Measurements from ENCODE around the gene HPSE.

HPSE gene

DNA sequence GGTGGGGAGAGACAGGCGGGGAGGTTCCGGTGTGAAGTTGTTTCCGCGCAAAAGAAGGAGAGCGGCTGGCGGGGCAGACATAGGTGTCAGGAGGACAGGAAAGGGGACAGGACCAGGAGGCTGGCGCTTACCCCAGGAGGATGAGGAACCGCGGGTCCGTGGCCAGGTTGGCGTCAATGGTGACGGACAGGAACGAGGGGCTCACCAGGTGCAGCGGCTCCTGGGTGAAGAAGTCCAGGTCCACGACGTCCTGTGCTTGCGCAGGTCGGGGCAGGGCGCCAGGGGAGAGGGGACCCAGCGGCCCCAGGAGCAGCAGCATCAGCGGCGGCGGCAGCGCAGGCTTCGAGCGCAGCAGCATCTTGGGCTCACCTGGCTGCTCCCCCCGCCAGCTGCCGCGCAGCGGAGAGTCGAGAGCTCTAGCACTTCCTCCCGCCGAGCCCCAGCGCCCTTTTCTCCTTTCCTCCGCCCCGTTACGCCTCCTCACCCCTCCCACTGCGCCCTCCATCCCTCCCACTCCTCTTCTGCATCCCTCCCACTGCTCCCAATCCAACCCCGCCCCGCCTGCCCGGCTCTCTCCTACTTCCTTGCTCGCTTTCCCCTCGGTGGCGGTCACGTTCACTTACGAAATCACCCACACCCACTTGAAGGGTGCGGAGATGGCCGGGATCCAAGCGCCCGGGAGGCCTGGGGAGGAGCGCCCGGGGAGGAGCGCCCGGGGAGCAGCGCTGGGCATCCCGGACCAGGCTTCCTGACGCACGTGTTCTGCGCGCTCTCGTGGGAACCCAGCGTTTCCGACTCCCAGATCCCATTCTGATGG is at the start of gene HPSE:
HPSE (minus strand) TSS at position 424 of the 817 bp plus-strand sequence; CDS start at position 358, 66 bp downstream.
- DNase-seq, result peak; percentile 68

DNA sequence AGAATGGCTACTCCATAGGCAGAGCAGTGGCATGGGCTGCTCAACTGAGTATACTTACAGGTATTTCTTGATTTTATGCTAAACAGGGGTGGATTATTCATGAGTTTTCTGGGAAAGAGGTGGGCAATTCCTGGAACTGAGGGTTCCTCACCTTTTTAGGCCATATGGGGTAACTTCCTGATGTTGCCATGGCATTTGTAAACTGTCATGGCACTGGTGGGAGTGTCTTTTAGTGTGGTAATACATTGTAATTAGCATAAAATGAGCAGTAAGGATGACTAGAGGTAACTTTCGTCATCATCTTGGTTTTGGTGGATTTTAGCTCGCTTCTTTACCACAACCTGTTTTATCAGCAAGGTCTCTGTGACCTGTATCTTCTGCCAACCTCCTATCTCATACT is 48.2 kb upstream of the HPSE start:
- no peak for DNase-seq

DNA sequence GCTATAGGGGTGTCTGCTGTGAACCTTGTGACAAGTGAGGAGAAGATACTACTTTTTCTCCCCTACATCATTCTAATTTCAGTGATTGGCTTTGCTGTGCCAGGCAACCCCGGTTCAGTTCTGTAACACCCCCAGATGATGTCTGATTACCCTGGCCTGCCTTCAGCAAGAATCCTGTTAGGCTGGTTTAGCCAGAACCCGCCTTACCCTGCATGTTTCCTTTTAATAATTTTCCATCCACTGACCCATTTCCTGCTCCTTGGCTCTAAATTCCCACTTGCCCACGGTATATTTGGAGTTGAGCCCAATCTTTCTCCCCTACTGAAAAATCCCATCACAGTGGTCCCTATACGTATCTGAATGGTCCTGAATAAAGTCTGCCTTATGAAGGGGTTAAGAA is 46.5 kb upstream of the HPSE start:
- no peak for DNase-seq

DNA sequence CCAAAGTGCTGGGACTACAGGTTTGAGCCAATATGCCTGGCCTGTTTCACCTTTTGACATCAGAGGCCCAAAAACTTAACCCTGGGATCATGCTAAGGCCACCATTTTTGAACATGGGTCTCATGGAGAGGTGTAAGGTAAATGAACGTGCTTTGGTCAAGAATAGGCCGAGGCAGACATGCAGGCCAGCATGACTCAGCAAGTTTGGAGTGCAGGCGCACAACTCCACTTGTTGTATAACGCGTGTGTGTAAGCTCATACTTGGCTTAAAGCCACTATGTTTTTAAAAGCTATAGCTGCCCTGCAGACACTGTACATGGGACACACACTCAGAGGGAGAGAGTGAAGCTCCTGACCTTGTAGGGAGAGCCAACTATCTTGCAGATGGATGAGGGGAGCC is 43.8 kb upstream of the HPSE start:
- DNase-seq, result no peak

DNA sequence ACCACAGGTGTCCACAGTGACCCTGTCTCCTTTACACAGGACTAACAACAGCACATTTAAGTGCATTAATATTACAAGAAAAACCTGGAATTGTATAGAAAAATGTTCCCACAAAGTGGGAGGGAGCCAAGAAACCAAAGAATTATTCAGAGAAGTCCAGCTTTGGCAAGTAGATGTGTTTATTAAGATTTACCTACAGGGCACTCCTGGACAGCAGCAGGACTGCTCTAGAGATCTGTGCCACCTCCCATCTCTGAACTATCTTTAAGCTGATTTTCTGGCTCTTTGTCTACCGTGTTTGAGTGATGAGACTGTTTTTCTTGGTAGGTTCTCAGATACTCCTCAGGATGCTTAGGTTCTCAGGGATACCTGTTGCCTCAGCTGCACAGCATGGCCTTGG is 38.3 kb upstream of the HPSE start:
- no peak for DNase-seq

DNA sequence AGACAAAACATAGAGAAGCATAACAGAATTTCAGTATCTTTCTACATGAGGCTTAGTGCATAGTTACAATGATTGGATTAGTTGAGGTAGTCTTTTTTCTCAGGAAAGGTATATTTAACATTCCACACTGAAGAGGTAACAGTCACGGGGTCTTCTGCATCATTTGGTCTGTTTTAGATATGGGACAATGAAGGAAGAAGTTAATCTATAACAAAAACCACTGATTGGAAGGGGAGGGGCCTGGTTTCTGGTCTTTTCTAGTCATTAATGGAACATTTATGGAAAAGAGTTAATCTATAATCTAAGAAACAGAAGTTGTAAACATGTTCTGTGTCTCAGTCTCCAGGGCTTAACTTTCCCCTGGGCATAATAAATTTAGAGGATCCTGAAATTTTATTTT is 37.3 kb upstream of the HPSE start:
- DNase-seq, result no peak

DNA sequence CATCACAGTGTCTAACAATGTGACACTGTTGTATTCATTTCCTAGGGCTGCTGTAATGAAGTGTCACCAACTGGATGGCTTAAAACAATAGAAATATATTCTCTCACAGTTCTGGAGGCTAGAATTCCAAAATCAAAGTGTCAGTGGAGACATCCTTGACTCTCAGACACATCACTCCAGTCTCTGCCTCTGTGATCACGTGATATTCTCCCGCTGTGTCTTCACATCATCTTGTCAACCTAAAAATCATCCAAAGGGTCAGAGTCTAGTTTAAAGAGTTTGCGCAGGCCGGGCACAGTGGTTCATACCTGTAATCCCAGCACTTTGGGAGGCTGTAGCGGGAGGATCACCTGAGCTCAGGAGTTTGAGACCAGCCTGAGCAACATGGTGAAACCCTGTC is 36.6 kb upstream of the HPSE start:
- DNase-seq, result no peak

DNA sequence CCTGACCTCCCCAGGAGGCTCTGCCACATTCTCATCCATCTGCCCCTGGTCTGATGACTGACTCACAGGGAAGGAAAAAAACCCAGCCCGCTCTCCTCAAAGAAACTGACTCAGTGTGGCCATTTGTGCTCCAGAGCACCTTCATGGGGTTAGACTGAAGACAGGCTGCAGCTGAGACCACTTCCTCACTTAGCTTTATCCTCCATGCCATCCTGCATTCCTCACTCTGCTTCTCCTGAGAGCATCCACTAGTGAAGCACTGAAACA is 35.9 kb upstream of the HPSE start:
- DNase-seq, result no peak

DNA sequence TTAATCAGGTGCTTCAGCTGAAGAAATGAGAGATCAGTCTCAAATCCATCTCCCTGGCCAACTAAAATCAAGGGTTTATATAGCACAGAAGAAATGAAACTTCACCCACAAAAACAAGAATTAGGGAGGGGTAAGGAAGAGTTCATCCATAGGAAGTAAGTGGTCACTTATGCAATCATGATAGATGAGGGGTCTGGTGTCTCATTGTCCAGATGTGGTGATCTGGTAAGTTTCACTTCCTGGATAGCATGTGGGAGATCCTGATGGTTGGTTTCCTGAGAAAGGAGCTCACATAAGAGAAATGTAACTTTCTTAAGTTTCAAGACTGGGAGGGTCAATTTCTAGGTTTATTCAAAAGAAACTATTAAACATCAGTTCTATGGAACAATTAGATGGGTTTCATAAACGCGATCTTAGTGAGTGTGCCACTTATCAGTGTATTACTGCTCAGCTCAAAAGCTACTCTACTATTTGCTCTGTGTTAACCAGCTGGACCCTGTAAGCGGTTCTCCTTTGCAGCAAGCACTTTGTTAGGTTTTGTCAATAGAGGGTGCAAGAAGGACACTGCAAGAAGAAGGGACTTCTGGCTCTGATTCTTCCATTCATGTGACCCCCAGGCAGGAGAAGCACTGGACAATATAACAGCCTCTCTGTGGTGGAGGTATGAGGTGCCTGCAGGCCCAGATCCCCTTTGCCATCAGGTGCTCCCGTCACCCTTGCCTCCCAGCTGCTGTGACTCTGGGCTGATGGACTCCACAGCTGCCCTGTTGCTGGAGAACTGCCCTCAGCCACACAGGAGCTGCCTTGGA is 35.4 kb upstream of the HPSE start:
- no peak for DNase-seq

DNA sequence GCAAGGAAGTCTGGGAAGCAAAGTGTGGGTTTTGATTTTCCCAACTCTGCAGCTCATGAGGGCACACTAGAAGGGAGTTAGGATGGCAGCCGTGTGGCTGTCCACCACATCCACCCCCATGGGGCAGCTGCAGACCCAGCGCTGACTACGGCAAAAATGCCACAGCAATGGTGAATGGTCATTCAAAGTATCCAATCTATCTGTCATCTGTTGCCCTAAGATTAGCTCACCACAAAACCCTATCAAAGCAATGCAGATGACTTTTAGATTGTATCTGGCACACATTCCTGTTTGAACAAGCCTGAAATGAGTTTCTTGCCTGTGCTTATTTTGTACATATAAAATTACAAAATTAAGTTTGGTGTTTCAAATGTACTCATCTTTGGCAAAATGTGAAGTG is 29.7 kb upstream of the HPSE start:
- no peak for DNase-seq

DNA sequence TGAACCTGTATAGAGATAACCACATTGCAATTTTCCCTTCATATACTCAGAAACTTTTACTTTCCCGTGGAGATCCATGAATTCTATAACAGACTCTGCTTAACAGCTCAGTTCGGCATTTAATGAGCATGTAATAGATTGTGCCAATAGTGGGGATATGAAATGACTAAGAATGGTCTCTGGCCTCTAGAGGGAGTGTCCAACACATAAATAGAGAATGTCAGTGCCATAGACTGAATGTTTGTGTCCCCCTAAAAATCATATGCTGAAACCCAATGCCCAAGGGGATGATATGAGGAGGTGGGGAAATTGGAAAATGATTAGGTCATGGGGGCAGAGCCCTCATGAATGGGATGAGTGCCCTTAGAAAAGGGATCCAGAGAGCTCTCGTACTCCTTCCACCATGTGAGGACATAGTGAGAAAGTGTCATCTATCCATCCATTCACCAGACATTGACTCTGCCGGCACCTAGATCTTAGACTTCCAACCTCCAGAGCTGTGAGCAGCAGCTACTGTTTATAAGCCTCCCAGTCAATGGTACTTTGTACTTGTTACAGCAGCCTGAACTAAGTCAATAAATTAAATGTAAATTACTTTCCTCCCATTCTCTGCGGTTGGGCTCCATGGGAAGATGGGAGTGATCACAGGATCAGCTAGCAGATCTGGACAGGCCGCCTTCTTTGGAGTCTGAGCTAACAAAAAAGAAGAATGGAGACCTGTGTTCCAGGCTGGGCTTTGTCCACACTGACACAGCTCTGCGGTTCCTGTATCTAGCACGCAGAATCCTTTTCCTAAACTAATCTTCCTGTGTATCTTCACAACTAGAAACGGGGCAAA is 28.1 kb upstream of the HPSE start:
- no peak for DNase-seq

DNA sequence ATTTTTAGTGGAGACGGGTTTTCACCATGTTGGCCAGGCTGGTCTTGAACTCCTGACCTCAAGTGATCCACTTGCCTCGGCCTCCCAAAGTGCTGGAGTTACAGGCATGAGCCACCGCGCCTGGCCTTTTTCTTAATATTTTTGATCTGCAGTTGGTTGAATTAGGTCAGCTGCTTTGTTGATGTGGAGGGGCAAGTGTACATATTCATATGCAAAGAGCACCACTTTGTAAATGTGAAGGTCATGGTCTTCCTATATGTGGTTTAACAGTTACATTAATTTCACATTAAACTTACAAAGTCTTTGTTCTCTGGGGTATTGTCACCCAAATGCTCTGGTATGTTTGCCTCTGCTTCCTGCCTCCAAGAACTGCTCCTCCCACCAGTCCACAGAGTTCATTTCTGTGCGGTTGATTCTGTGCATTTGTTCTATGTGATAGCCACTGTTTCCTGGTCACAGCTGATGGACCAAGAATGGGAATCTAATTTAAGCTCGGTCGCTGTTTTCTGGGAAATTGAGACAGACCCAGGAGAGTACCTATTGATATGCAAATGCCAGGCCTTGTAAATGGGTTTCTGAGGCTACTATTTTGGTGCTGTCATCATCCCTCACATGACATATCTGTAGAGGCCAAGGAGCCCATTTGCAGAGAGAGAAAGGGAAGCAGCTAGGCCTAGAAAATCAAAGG is 26.9 kb upstream of the HPSE start:
- DNase-seq, result no peak

DNA sequence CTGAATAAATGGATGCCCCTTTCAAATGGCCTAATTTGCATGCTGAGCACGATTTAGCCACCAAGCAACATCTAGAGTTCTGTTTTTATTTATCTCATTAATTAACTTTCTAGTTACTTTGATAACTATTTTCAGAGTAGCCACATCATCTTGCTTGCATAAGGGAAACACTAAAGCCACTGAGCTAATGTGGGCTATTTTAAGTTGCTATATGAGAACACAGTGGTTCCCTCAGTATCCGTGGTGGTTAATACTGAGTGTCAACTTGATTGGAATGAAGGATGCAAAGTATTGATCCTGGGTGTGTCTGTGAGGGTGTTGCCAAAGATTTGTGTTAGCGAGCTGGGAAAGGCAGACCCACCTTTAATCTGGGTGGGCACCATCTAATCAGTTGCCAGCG is 25.4 kb upstream of the HPSE start:
- no peak for DNase-seq

DNA sequence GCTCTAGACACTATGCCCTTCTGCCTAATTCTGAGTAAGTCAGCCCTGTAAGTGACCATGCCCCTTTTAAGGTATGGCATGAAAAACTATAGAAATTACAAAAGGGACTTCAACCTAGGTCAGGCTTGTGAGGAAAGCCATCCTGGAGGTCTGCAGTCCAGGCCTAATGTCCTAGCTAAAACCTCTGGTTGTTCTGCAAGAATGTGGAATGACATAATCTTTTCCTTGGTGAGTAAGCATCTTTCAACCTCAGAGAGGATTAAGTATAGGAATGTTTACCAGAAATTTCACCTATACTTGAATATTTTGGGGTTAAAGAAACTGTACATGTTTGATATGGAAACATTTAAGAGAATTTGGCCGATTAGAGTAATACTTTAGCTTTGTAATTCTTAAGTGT is 23.8 kb upstream of the HPSE start:
- no peak for DNase-seq

DNA sequence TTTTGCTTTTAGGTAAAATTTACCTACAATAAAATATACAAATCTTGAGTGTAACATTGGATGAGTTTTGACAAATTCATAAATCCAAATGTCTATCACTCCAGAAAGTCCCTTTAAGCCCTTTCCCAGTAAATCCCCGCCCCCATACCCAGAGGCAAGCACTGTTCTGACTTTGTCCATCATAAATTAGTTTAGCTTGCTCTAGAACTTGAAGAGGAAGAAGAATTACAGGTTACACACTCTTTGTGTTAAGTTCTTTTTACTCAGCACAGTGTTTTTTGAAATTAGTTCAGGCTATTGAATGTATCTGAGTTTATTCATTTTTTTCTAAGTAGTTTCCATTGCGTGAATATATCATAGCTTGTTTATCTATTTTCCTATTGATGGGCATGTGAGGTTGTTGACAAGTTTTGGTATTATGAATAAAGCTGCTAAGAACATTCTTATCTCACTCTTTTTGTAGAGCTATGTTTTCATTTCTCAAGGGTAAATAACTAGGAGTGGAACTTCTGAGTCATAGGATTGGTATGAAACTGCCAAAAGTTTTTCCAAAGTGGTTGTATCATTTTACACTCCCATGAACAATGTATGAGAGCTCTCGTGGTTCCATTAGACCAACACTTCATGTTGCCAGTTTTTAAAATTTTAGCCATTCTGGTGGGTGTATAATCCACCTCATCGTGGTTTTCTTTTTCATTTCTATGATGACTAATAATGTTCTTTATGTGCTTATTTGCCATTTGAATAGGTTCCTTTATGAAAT is 22.4 kb upstream of the HPSE start:
- no peak for DNase-seq

DNA sequence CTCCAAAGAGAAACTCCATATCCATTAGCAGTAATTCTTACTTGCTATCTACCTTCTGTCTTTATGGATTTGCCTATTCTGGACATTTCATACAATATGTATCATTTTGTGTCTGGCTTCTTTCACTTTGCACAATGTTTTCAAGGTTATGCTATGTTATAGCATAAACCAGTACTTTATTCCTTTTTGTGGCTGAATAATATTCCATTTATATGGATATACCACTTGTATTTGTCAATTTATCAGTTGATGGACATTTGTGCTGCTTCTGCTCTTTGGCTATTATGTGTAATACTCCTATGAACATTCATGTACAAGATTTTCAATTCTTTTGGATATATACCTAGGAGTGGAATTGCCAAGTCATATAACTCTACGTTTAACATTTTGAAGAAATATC is 18.9 kb upstream of the HPSE start:
- DNase-seq, result no peak

DNA sequence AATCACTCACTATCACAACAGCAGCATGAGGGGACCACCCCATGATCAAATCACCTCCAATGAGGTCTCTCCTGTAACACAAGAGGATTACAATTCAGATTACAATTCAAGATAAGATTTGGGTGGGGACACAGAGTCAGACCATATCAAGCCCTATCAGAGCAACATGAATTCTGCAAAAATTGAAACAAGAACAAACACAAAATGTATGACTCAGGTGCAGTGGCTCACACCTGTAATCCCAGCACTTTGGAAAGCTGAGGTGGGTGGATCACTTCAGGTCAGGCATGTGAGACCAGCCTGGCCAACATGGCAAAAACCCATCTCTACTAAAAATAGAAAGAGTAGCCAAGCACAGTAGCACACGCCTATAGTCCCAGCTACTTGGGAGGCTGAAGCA is 13.4 kb upstream of the HPSE start:
- no peak for DNase-seq

DNA sequence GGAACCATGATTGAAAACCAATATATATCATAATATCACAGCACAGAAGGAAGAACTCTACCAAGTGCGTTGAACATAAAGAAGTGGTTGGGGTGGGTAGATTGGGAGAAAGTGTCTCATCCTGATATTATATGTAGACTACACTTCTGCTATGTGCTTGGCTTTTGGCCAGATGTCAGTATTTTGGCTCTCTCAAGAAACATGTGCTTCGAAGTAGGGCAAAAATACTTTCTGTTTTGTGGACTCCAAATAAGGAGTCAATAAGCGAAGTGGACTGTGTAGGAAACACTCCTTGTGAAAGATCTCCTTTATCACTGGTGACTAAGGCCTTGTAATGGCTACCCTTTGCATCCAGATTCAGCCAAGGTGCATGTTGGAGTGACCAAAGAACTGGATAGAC is 7.8 kb upstream of the HPSE start:
- no peak for DNase-seq

DNA sequence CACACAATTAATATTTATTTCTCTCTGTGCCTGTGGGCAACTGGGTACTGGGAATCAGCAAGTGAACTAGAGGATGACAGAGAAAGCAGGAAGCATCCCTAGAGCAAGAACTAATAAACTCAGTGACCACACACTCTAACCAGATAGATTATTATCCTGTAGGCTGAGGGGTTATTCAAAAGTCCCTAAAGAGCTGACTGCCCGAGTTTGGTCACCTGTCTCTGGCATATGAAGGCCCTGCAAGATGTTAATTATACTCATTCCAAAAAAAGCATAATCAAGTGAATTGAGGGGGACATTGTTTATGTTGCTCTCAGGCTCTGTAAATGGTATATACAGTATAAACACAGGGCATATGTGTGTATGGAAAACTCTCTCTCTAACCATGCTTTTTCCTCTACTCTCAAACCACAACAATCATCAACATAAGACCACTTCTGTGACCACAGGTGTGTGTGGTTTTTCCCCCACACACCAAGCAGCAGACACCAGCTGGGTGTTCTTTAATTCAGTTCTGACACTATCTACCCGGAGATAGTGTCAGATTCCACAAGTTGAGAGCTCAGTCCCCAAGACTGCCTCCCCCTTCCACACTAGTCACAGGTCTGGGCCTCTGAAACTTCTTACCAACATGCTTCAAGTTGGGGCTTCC is 6.2 kb upstream of the HPSE start:
- no peak for DNase-seq

DNA sequence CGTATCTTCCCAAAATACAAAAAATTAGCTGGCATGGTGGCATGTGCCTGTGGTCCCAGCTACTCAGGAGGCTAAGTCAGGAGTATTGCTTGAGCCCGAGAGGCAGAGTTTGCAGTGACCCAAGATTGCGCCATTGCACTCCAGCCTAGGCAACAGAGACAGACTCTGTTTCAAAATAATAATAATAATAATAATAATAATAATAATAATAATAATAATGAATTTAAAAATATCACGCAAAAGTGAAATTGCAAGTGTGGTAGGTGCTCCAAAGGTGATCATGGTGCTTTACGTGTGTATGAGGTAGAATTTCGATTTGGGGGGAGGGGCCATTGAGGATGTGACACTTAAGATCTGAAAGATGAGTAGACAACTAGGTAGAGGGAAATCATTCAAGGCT is 4.9 kb upstream of the HPSE start:
- no peak for DNase-seq

DNA sequence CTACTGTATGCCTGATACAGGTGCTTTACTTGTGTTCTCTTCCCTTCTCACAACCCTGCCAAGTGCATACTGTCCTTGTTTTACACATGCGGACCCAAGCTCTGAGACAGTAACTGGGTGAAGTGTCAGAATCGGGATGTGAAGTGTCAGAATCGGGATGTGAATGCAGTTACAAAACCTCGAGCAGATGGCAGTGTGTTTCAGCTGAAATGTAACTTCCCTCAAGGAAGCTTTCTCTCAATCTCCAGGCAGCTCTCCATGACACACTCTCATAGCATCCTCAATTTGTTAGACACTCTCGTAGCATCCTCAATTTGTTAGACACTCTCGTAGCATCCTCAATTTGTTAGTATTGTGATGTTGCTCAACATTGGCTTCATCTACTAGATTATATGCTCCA is 1.1 kb upstream of the HPSE start:
- peak; percentile 19 for DNase-seq

DNA sequence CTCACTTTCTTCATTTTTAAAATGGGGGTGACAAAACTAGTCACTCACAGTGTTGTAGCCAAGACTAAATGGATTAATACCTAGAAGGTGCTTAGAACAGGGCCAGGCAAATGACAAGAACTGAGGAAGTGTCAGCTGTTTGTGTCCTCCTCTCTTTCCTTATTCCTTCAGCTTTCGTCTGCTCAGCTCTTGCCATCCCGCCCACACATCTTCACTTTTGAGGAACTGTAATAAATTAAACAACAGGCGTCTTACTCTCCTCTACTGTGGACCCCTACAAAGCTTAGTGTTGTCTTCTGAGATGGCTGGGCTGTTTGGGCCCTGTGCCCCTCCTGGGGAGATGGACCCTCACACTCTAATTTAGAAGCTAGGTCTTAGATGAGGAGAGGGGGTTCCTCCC is 2.7 kb downstream of the HPSE start:
- no peak for DNase-seq
